ENCODE measurements around the gene DLG2.

DNA sequence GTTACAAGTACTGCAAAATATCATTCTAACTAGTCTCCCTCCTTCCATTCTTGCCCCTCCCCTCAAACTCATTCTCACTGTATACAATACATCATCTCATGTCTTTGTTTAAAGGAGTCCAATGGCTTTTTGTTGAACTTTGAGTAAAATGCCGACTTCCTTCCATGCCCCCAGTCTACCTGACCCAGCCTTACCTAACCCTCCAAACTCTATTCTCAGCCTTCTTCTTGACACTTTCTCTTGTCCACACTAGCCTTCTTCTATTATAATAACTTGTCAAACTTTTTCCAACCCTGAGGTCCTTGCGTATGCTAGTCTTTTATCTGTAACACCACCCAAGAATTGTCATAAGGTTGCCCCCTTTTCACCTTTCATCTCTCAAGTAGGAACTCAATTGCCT, 1329.6 kb downstream of the DLG2 start:
- TF ChIP-seq, protein P1, sequence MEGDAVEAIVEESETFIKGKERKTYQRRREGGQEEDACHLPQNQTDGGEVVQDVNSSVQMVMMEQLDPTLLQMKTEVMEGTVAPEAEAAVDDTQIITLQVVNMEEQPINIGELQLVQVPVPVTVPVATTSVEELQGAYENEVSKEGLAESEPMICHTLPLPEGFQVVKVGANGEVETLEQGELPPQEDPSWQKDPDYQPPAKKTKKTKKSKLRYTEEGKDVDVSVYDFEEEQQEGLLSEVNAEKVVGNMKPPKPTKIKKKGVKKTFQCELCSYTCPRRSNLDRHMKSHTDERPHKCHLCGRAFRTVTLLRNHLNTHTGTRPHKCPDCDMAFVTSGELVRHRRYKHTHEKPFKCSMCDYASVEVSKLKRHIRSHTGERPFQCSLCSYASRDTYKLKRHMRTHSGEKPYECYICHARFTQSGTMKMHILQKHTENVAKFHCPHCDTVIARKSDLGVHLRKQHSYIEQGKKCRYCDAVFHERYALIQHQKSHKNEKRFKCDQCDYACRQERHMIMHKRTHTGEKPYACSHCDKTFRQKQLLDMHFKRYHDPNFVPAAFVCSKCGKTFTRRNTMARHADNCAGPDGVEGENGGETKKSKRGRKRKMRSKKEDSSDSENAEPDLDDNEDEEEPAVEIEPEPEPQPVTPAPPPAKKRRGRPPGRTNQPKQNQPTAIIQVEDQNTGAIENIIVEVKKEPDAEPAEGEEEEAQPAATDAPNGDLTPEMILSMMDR (IDR thresholded peaks at IDR 0.05 in 4 of 5, conservative IDR thresholded peaks at IDR 0.05 in 1 of 5): no peak
- TF ChIP-seq POLR2A (IDR thresholded peaks at IDR 0.05): no peak
